GM21447 (cell line): ENCODE data around the gene GTF2F1.
"Not testable (repeated sequence)": the region's sequence is repeated elsewhere in the genome, so short reads cannot be mapped to it uniquely, and the experiment has no call there.

Experiments
- ATAC-seq: cut with Tn5 transposase; IDR thresholded peaks from one replicate; pipeline ENCODE4 v1.9.1; 2021; ENCODE audit not compliant: unreplicated experiment

The GTF2F1 gene

DNA sequence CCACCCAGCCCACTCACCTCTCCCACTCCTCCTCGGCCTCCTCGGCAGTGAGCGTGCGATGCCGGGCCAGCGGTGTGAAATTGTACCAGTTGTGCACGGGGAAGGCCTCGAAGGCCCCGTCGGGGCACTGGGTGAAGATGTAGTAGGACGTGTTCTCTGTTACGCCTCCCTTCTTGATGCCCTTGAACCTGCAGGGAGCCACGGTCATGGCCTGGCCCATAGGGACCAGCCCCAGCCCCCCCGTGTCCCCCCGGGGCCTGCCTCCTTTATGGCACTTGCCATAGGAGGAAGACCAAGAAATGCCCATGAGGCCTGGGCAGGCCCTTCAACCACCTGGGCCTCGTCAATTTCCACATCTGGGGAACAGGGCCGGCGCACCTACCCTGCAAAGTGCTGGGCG lies 5.6 kb downstream of the GTF2F1 start:
- no peak for ATAC-seq

DNA sequence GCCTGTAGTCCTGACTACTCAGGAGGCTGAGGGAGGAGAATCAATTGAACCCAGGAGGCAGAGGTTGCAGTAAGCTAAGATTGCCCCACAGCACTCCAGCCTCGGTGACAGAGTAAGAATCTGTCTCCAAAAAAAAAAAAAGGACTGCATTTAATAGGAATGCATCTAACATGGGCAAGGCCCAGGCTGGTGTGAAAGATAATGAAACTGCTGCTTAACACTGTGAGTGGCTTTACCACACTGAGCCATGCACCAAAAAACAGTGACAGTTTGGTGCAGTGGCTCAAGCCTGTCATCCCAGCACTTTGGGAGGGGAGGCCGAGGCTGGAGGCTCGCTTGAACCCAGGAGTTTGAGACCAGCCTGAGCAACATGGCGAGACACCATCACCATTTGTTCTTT lies 8.6 kb downstream of the GTF2F1 start:
- ATAC-seq = no peak

DNA sequence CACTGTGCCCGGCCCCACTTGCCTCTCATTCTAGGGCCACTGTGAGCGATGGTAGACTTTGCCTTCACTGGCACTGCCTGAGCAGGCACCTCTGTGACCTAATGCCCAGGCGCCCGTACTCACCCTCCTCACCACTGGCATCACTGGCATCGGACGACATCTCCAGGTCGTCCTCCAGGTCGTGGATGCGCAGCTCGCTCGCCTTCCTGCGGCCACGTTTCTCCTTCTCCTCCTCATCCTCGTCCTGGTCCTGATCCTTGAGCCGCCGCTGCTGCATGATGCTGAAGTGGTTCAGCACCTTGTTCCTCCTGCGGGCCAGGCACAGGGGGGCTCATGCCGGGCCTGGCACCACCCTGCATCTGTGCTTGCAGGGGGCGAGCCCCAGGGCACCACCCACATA lies 9.8 kb downstream of the GTF2F1 start:
- ATAC-seq = no peak

DNA sequence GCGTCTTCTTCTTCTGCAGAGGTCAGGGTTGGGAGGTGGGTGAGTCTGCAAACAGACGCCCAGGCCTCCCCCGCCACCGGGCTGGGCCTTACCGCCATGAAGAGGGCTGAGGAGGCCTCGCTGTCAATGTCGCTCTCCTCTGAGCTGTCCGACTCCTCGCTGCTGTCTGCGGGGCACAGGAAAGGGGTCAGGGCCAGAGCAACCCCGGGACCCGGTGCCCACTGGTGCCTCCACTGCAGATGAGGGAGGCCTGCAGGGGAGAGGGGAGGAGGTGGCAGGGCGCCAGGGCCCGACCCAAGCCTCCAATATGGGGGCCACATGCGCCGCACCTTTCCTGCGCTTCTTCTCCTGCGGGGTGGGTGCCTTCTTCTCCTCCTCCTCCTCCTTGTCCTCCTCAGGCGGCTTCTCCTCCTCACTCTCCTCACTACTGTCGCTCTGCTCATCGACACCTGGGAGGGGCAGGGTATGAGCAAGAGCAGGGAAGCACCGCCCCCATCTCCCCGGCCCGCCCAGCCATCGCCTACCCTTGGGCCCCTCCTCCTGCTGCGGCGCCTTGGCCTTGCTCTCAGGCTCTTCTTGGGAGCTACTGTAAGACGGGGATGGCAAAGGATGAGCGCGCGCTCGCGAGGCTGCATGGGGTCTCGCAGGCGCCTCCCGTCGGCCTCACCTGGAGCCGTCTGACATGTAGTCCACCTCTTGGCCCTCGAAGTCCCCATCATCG lies 11.8 kb downstream of the GTF2F1 start:
- ATAC-seq = no peak

DNA sequence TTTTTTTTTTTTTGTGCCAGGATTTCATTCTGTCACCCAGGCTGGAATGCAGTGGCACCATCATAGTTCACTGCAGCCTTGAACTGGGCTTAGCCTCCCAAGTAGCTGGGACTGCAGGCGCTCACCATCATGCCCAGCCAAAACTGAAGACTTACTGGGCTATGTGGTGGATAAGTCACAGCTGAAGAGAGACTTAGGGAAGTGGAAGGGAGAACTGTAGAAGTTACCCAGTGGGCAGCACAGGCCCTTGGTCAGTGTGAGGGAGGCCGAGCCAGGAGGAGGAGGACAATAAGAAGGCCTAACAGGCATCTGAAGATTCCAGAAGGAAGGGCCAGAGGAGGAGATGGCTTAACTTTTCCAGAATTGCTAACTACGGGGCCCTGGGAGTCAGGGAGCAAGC lies 13.2 kb downstream of the GTF2F1 start:
- no peak for ATAC-seq

DNA sequence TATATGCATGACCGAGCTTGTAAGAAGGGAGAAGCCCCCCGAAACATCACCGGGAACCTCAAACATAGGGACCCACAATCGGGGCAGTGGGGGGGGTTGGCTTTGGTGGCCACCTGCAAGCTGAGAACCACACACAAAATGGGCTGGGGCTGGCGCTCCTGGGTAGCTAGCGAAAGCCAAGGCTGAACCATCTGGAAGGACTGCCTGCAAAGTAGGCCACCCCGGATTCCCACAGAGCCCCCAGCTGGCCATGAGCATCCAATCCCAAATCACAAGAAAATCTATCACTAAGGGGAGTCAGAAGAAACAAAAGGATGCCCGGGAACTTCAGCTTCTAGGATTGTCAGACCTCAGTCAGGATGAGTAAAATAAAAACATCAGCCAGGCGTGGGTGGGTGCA lies 14.5 kb downstream of the GTF2F1 start:
- no peak for ATAC-seq

DNA sequence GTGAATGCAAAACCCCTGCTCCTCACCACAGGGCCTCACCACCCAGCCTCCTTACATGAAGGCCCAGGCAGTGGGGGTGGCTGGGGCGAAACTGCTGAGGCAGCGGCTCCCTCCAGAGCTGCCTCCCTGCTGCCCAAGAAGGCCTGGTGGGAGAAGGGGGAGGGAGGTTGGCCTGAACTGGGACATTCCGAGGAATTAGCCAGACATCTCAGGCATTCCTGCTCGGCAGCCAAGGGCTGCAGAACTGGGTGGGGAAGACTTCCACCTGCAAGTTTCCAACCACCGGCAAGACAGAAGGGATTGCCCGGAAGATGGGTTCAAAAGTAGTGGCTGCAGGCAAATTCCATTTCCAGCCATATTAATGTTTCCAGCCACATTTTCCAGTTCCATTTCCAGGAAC lies 14.9 kb downstream of the GTF2F1 start:
- ATAC-seq = no peak

DNA sequence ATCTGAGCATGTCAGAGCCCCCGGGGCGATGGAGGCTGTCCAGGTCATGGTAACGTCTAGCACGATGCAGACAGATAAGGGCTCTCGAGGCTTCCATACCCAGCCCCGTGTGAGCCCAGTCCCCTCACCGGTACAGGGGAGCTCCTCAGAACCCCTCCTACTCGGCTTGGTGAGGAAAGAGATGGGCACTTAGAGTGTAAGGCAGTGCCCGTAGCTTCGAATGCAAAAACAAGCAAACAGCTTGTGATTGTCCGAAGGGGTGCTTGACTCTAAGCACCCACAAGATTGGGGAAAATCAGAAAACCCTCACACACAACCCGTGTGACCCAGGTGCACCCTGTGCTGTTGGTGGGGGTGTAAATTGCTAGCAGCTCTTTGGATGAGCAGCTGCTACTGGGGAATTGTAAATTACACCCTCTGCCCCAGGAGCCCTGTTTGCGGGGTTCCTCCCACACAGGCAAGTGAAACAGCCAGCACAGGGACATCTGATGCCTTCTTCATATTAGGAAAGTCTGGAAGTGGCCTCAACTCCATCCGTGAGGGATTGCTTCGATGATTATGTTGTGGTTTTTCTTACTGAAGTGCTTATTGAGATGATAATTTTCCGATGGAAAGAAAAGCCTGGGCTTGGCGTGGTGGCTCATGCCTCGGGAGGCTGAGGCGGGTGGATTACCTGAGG lies 16.3 kb downstream of the GTF2F1 start:
- no peak for ATAC-seq

DNA sequence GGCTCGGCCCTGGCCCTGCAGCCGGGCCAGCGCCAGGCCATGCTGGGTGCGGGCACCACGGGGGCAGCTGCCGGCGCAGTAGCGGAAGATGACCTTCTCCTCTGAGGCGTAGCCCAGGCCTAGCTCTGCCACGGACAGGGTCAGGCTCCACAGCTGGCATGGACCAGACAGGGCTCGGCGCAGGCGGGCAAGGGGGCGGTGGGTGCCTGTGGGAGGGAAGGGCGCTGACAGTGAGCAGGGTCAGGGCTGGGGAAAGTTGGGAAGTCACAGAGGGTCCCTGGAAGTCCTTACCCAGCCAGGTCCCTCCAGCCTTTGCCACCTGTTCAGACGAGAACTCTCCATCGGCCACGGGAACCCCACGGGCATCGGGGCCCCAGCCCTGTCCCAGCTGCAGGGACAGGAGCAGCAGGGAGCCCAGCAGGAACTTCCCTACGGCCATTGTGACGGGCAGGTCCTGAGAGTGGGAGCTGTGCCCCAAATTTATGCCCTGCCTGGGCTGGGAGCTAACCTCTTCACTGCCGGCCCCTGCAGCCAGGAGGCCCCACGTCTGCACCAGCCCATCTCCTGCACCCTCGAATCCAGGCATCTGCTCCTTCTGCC lies 17.5 kb downstream of the GTF2F1 start, which contains the start of gene PSPN:
TSS of gene PSPN (minus strand) at position 523 of the 600 bp plus-strand sequence. CDS start at position 439, 84 bp downstream.
- ATAC-seq = no peak

DNA sequence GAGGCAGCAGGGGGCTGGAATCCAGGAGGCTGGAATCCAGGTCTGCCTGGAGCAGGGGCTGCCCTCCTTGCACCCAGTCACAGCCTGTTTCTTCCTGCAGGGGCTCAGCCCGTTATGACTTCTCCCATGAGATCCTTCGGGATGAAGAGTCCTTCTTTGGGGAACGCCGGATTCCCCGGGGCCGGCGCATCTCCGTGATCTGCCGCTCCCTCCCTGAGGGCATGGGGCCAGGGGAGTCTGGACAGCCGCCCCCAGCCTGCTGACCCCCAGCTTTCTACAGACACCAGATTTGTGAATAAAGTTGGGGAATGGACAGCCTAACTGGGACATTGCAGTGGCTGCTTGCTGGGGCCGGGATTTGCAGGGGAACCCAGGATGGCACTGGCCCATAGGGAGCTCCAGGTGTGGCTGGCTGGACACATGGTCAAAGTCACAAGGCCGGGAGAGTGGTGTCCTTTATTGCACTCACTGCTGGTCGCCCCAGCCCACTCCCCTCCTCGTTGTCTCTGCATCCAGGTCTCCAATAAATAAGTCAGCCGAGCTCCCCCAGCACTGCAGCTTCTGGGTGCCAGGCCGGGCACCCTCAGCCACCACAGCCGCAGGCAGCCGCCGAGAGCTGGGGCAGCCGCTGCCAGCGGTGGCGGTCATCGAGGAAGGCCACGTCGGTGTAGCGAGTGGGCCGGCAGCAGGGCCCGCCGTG lies 18.1 kb downstream of the GTF2F1 start:
- no peak for ATAC-seq

DNA sequence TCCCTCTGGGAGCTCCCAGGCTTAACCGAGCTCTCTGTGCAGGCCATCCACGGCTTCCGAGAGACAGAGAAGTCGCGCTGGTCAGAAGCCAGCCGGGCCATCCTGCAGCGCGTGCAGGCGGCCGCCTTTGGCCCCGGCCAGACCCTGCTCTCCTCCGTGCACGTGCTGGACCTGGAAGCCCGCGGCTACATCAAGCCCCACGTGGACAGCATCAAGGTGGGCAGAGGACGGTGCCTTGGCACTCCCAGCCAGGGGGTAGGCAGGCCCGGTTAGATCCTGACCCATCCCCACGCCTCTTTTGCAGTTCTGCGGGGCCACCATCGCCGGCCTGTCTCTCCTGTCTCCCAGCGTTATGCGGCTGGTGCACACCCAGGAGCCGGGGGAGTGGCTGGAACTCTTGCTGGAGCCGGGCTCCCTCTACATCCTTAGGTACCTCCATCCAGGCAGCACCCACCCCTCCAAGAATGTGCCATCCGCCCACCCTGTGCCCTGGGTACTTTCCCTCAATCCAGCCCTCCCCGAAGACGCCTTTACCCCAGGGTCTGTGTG lies 18.7 kb downstream of the GTF2F1 start:
- no peak for ATAC-seq

DNA sequence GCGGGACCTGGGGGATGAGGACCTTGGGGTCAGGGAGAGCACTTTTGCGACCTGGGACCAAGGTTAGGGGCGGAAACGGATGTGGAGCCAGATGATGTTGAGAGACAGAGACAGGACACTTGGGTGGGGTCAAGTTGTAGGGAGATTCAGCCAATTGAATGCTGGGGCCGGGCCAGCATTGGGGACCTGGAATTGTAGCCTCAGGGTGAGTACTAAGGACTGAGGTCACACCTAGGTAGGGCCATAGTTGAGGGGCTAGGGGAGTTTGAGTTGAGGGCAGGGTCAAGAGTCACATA lies 19.2 kb downstream of the GTF2F1 start:
- no peak for ATAC-seq

DNA sequence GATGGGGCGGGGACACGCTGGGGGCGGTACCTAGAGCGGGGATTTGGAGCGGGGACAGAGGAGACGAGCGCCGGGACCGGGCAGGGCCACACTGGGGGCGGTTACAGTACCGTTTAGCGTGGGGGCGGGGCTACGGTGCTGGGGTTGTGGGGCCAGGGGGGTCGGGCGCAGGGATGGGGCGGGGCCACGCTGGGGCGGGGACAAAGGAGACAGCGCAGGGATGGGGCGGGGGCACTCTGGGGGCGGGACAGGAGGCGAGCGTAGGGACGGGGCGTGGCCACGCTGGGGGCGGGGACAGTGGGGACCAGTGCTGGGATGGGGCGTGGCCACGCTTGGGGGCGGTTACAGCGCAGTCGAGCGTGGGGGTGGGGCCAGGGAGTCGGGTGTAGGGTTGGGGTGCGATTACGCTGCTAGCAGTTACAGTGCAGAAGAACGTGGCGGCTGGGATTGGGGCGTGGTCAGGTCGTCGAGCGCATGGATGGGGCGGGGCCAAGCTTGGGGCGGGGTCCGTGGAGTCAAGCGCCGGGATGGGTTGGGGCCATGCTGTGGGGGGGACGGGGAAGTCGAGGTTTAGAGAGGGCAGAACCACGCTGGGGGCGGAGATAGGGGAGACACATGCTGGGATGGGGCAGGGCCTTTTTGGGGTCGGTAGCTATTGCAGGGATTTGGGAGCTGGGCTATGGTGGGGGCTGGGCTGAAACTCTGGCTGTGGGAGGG lies 19.7 kb downstream of the GTF2F1 start:
- ATAC-seq = peak; percentile 45

DNA sequence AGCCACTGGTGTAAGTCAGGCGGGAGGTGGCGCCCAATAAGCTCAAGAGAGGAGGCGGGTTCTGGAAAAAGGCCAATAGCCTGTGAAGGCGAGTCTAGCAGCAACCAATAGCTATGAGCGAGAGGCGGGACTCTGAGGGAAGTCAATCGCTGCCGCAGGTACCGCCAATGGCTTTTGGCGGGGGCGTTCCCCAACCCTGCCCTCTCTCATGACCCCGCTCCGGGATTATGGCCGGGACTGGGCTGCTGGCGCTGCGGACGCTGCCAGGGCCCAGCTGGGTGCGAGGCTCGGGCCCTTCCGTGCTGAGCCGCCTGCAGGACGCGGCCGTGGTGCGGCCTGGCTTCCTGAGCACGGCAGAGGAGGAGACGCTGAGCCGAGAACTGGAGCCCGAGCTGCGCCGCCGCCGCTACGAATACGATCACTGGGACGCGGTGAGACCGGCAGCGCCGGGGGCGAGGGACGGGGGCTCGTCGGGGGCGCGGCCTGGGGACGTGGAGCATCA lies 20.3 kb downstream of the GTF2F1 start, which contains the start of gene ALKBH7:
TSS of gene ALKBH7 (plus strand) at position 201 of the 502 bp plus-strand sequence. CDS start at position 228, 27 bp downstream.
- ATAC-seq = peak; percentile 74

DNA sequence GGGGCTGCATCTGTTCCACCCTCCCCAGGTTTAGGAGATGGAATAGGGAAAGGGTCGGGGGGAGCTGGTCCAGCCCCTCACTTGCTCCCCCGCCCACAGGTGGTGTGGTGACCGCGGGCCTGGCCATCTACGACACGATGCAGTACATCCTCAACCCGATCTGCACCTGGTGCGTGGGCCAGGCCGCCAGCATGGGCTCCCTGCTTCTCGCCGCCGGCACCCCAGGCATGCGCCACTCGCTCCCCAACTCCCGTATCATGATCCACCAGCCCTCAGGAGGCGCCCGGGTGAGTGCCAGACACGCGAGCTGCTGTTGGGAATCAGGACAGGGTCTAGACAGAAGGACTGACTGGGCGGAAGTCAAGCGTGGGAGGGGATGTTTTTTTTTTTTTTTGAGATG lies 28.6 kb downstream of the GTF2F1 start:
- ATAC-seq = no peak

DNA sequence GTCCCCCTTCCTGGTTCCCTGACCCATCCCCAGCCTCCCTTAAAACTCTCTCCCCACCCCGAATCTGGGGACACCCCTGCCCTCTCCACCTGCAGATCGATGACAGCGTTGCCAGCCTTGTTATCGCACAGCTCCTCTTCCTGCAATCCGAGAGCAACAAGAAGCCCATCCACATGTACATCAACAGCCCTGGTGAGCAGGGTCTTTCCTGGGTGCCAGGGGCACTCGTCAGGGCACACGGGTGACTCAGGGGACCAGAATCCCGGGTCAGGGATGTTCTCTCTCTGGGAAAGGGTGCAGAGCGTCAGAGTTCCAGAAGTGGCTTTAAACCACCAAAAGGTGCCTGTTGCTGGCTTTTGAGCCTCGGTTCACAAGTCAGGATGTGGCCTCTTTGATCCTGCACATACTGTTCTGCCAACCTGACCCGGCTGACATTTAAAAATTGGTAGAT lies 30.6 kb downstream of the GTF2F1 start:
- no peak for ATAC-seq

DNA sequence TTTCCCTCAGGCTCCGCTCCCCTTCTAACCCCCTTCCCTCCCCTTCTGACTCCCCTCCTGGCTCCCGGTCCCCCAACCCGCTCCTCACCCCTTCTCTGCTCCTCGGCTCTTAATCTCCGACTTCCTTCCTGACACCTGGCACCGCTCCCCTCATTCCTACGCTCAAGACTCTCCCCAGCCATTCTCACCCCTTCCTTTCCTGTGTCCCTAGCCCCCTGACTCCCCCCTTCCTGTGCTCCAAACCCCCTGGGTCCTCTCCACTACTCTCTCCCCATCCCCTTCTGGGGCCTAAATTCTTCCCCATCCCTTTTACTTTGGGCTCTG lies 31.0 kb downstream of the GTF2F1 start:
- no peak for ATAC-seq

DNA sequence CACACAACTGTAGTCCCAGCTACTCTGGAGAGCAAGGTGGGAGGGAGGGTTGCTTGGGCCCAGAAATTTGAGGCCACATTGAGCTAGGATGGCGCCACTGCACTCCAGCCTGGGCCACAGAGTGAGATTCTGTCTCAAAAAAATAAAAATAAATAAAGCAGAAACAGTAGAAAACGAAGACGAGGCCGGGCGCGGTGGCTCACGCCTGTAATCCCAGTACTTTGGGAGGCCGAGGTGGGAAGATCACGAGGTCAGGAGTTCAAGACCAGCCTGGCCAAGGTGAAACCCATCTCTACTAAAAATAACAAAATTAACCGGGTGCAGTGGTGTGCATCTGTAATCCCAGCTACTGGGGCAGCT lies 32.1 kb downstream of the GTF2F1 start:
- ATAC-seq = not testable (repeated sequence)

DNA sequence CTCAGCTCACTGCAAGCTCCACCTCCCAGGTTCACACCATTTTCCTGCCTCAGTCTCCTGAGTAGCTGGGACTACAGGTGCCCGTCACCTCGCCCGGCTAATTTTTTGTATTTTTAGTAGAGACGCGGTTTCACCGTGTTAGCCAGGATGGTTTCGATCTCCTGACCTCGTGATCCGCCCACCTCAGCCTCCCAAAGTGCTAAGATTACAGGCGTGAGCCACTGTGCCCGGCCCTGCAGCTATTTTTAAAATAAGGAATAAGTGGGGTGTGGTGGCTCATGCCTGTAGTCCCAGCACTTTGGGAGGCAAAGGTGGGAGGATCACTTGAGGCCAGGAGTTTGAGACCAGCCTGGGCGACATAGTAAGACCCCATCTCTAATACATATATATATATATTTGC lies 32.5 kb downstream of the GTF2F1 start:
- not testable (repeated sequence) for ATAC-seq

DNA sequence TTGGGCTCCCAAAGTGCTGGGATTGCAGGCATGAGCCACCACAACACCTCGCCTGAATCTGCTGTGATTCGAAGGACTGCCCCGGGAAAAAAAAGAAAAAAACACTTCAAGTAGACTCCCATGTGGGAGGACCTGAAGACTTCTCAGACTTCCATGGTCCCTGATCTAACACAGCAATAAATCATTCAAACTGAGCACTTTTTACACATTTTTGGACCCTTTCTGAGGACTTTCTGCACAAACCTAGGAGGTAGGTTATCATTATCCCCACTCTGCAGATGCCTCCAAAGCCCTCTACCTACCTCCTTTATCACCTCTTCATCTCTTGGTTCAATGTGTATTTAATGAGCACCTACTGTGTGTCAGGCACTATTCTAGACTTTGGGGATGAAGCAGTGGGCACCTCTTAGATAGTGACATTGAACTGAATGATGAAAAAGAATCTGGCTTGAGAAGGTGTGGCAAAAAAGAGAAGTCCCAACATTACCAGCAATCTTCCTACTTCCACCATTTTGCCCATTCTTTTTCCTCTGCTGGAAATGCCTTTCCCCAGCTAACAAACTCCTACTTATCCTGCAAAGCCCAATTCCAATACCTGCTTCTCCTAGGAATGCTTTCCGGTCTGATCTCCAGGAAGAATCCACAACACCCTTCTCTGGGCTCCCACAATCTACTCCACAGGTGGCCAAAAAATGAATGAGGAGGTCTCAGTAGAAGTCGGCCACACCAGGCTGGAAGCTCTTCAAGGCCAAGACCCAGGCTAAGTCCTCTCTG lies 33.2 kb downstream of the GTF2F1 start:
- no peak for ATAC-seq
